IMR-90 (cell line): Measurements from ENCODE around the gene ARHGAP12. TPM values are rescaled to one million over a fixed set of nuclear protein-coding genes. Genes with fewer than 3 reads are reported as not detected.

Experiments used
- ATAC-seq: fragments of 200-7000 bp; cut with Tn5 transposase; 2 replicates; pipeline ENCODE4 v1.9.1; 2020; ENCODE audit warnings: low read depth, mild to moderate bottlenecking, moderate library complexity
- BruUV-seq: library from RNA; stranded (reverse); fragments of 400-500 nt; replicated peaks from 2 replicates; lab custom pipeline; 2021; lab: Mats Ljungman, UMichigan
- CTCF ChIA-PET: fragments of 300-600 bp; formaldehyde crosslinking; extraction: SDS; loops from one replicate; lab custom pipeline; 2021; ENCODE audit warnings: antibody characterized with exemption; lab: Yijun Ruan, JAX
- POLR2A ChIA-PET: fragments of 300-600 bp; sonication (Branson Sonifier 250); formaldehyde crosslinking; loops from one replicate; lab custom pipeline; 2022; ENCODE audit warnings: antibody characterized with exemption; ENCODE audit not compliant: unreplicated experiment; lab: Charles Lee
- DNase-seq: peaks from one replicate; pipeline ENCODE4 v3.0.0; 2013
- H2AFZ ChIP-seq: replicated peaks from 2 replicates; pipeline ENCODE3; 2013; ENCODE audit warnings: low read length, mild to moderate bottlenecking; ENCODE audit not compliant: poor library complexity
- H2AK5ac ChIP-seq: 2 replicates; pipeline ENCODE4 v1.6.1; 2013; ENCODE audit warnings: low read depth, low read length, inconsistent platforms
- H2AK9ac ChIP-seq: replicated peaks from 2 replicates; pipeline ENCODE3; 2013; ENCODE audit warnings: mild to moderate bottlenecking, low read depth, low read length, moderate library complexity; ENCODE audit not compliant: poor library complexity
- H2BK120ac ChIP-seq: 2 replicates; pipeline ENCODE4 v1.6.1; 2013; ENCODE audit warnings: low read depth, low read length, inconsistent platforms
- H2BK15ac ChIP-seq: 3 replicates; pipeline ENCODE4 v1.6.1; 2013; ENCODE audit warnings: low read depth, low read length, inconsistent platforms
- H2BK20ac ChIP-seq: 2 replicates; pipeline ENCODE4 v1.6.1; 2013; ENCODE audit warnings: low read depth, mild to moderate bottlenecking, inconsistent platforms, low read length, moderate library complexity
- H2BK5ac ChIP-seq: 2 replicates; pipeline ENCODE4 v1.6.1; 2013; ENCODE audit warnings: mild to moderate bottlenecking, low read depth, low read length, inconsistent platforms; ENCODE audit not compliant: poor library complexity, severe bottlenecking
- H3K14ac ChIP-seq: replicated peaks from 2 replicates; pipeline ENCODE4 v1.6.1; 2013; ENCODE audit warnings: low read depth, low read length, inconsistent platforms
- H3K18ac ChIP-seq: 2 replicates; pipeline ENCODE4 v1.6.1; 2013; ENCODE audit warnings: low read depth, low read length, control low read depth
- H3K23ac ChIP-seq: 2 replicates; pipeline ENCODE4 v1.6.1; 2013; ENCODE audit warnings: low read depth, low read length, inconsistent platforms
- H3K27ac ChIP-seq: 2 replicates; pipeline ENCODE4 v1.5.1; 2013; ENCODE audit warnings: mild to moderate bottlenecking, control low read depth, low read length; ENCODE audit not compliant: insufficient read depth
- H3K27me3 ChIP-seq: 2 replicates; pipeline ENCODE4 v1.6.1; 2013; ENCODE audit warnings: low read length; ENCODE audit not compliant: control insufficient read depth, insufficient read depth
- H3K36me3 ChIP-seq: 2 replicates; pipeline ENCODE4 v1.6.1; 2013; ENCODE audit warnings: low read length, mixed read lengths; ENCODE audit not compliant: control insufficient read depth, insufficient read depth
- H3K4ac ChIP-seq: 2 replicates; pipeline ENCODE4 v1.6.1; 2013; ENCODE audit warnings: low read depth, low read length, inconsistent platforms
- H3K4me1 ChIP-seq: 2 replicates; pipeline ENCODE4 v1.6.1; 2013; ENCODE audit warnings: low read length, mixed read lengths; ENCODE audit not compliant: control insufficient read depth, insufficient read depth
- H3K4me2 ChIP-seq: 2 replicates; pipeline ENCODE4 v1.6.1; 2013; ENCODE audit warnings: low read depth, mild to moderate bottlenecking, control low read depth, low read length, moderate library complexity
- H3K4me3 ChIP-seq: 2 replicates; pipeline ENCODE4 v1.5.1; 2013; ENCODE audit warnings: low read depth, mild to moderate bottlenecking, control low read depth, low read length, moderate library complexity; ENCODE audit not compliant: insufficient read depth
- H3K56ac ChIP-seq: 2 replicates; pipeline ENCODE4 v1.6.1; 2013; ENCODE audit warnings: low read length, inconsistent platforms; ENCODE audit not compliant: insufficient read depth; ENCODE audit errors: extremely low read depth
- H3K79me1 ChIP-seq, 2 experiments: 2 replicates each; pipeline ENCODE4 v1.6.1; 2013; ENCODE audit warnings: low read length in 2 of 2, inconsistent platforms in 1 of 2, low read depth in 1 of 2
- H3K9ac ChIP-seq: 2 replicates; pipeline ENCODE4 v1.6.1; 2013; ENCODE audit warnings: low read depth, low read length, control low read depth
- H3K9me1 ChIP-seq: 2 replicates; pipeline ENCODE4 v1.6.1; 2013; ENCODE audit warnings: low read length, inconsistent platforms; ENCODE audit not compliant: insufficient read depth
- H3K9me3 ChIP-seq: 2 replicates; pipeline ENCODE4 v1.6.1; 2013; ENCODE audit warnings: low read length; ENCODE audit not compliant: control insufficient read depth, insufficient read depth
- H4K20me1 ChIP-seq: 2 replicates; pipeline ENCODE4 v1.6.1; 2013; ENCODE audit warnings: low read length, inconsistent platforms; ENCODE audit not compliant: insufficient read depth
- H4K5ac ChIP-seq: 2 replicates; pipeline ENCODE4 v1.6.1; 2013; ENCODE audit warnings: mild to moderate bottlenecking, low read depth, low read length, control low read depth
- H4K8ac ChIP-seq, 2 experiments: 2 replicates each; pipeline ENCODE4 v1.6.1; 2013; ENCODE audit warnings: low read depth in 2 of 2, low read length in 2 of 2, control low read depth in 1 of 2, inconsistent platforms in 1 of 2
- H4K91ac ChIP-seq: 2 replicates; pipeline ENCODE4 v1.6.1; 2013; ENCODE audit warnings: low read depth, low read length, inconsistent platforms; ENCODE audit not compliant: insufficient read depth
- CHD1 ChIP-seq: IDR thresholded peaks from 2 replicates; pipeline ENCODE4 v1.6.1; 2012; ENCODE audit warnings: low read depth, low read length, improper control_type of control experiment
- CTCF ChIP-seq: conservative IDR thresholded peaks from 2 replicates; pipeline ENCODE4 v1.5.1; 2012; ENCODE audit warnings: mild to moderate bottlenecking, low read depth, low read length, improper control_type of control experiment
- ELK1 ChIP-seq: fragments of 150-350 bp; IDR thresholded peaks from 2 replicates; pipeline ENCODE4 v1.6.1; 2016; ENCODE audit warnings: low read depth, mild to moderate bottlenecking, low read length, moderate library complexity, borderline replicate concordance
- FOS ChIP-seq: fragments of 150-350 bp; IDR thresholded peaks from 2 replicates; pipeline ENCODE4 v1.6.1; 2016; ENCODE audit warnings: low read depth, low read length
- MAFK ChIP-seq: IDR thresholded peaks from 2 replicates; pipeline ENCODE4 v1.6.1; 2012; ENCODE audit warnings: low read depth, low read length, improper control_type of control experiment
- NFE2L2 ChIP-seq: fragments of 150-350 bp; IDR thresholded peaks from 2 replicates; pipeline ENCODE4 v1.6.1; 2016; ENCODE audit warnings: low read depth, mild to moderate bottlenecking, low read length
- RCOR1 ChIP-seq: IDR thresholded peaks from 2 replicates; pipeline ENCODE4 v1.6.1; 2012; ENCODE audit warnings: mild to moderate bottlenecking, low read length, improper control_type of control experiment; ENCODE audit not compliant: insufficient replicate concordance
- dilution Hi-C: fragments of 300-500 bp; cut with HindIII; formaldehyde crosslinking; loops from one replicate; pipeline ENCODE4 v1.14.3; 2018; ENCODE audit warnings: low sequenced_read_pairs; ENCODE audit not compliant: unreplicated experiment
- in situ Hi-C: fragments of 300-500 bp; cut with MboI; formaldehyde crosslinking; loops from 3 replicates; pipeline ENCODE4 v1.14.3; 2019; ENCODE audit warnings: low sequenced_read_pairs, inconsistent platforms, mixed read lengths
- intact Hi-C: fragments of 100-400 bp; cut with micrococcal nuclease; formaldehyde crosslinking; loops from 2 replicates; pipeline ENCODE4 v1.10.0; 2022
- polyA plus RNA-seq, 3 experiments: library from polyadenylated mRNA; depleted of rRNA; stranded (reverse); fragments of >200 nt; gene quantifications; 2 replicates each; pipeline ENCODE4 v1.2.3, GENCODE V29; 2012; ENCODE audit warnings: low replicate concordance in 1 of 3
- total RNA-seq: library from RNA; depleted of rRNA; stranded (reverse); fragments of >200 nt; gene quantifications from 2 replicates; pipeline ENCODE4 v1.2.3, GENCODE V29; 2012

ARHGAP12 gene
- total and polyA plus RNA-seq, 2 of the 4 experiments (the other 2 are of a cell fraction): 9.0 to 28.5 TPM

GRCh38 chr10:31932838-31933237 is 4.2 kb upstream of the ARHGAP12 start:
- dilution Hi-C loops: no loop called here
- Histone ChIP-seq H2AK5ac (no peak overlapping the region), H4K8ac (no peak overlapping the region), H3K14ac (no peak overlapping the region), H3K27me3 (no peaks in the 10 kb centered on the region), H2AFZ (no peak overlapping the region), H2BK5ac (no peak overlapping the region), H3K4me1 (peaks cover 2% of the 10 kb centered on the region; the same call in 1 of the 2 replicates), H3K23ac (no peak overlapping the region), H2BK120ac (no peak overlapping the region), H3K27ac (no peak overlapping the region), H2AK9ac (no peak overlapping the region), H3K4me2 (no peak overlapping the region), H3K4ac (no peak overlapping the region), H3K18ac (no peak overlapping the region), H4K5ac (no peak overlapping the region), H3K56ac (no peak overlapping the region), H3K79me1 (peaks cover 11 to 19% of the 10 kb centered on the region in 2 experiments; a peak in 3 of 4 replicates), H3K4me3 (no peak overlapping the region), H3K36me3 (no peaks in the 10 kb centered on the region), H3K9ac (no peak overlapping the region), H3K9me3 (no peaks in the 10 kb centered on the region), H4K20me1 (peaks cover 2% of the 10 kb centered on the region; the same call in 1 of the 2 replicates), H4K91ac (no peak overlapping the region), H2BK15ac (no peak overlapping the region), H3K9me1 (peaks cover 2% of the 10 kb centered on the region; the same call in 1 of the 2 replicates), H2BK20ac (no peak overlapping the region)
- no peak for TF ChIP-seq CTCF
- no peak for TF ChIP-seq ELK1
- TF ChIP-seq MAFK: no peak
- no peak for TF ChIP-seq CHD1
- TF ChIP-seq RCOR1: no peak
- TF ChIP-seq NFE2L2: no peak
- TF ChIP-seq FOS: no peak
- ATAC-seq (no peak), DNase-seq (no peak)
- POLR2A ChIA-PET: no interaction called here
- intact Hi-C loops: no loop called here
- CTCF ChIA-PET: interaction anchor here (0.6 kb wide), 1 partner anchor 52 kb away, joined by 4 read pairs; no protein-coding TSS in a partner anchor
- no TSS peak for BruUV-seq
- in situ Hi-C loops: no loop called here
